Stomach (tissue), 4 donors: ENCODE measurements around the gene TSPAN19.

Source experiments
- CTCF ChIP-seq, 7 experiments: fragments of 450-650 bp in 4 of 7; fragments of 200-600 bp in 3 of 7; sonication (generic) in 3 of 7; IDR thresholded peaks; one replicate each; pipeline ENCODE4 v1.5.1; 2016 to 2019; ENCODE audit warnings: antibody characterized with exemption in 7 of 7, control low read depth in 2 of 7, mild to moderate bottlenecking in 1 of 7
- EP300 ChIP-seq: sonication (generic); formaldehyde crosslinking; IDR thresholded peaks from one replicate; pipeline ENCODE4 v1.6.1; 2017; ENCODE audit warnings: antibody characterized with exemption
- POLR2A ChIP-seq, 4 donors: fragments of 450-650 bp; IDR thresholded peaks; one replicate each; pipeline ENCODE4 v1.6.1; 2016; ENCODE audit warnings: antibody characterized with exemption in 4 of 4, control low read depth in 2 of 4, mild to moderate bottlenecking in 1 of 4, moderate library complexity in 1 of 4

- no peak for TF ChIP-seq CTCF (IDR thresholded peaks at IDR 0.05)
- no peak for TF ChIP-seq POLR2A (IDR thresholded peaks at IDR 0.05)
- no peak for TF ChIP-seq EP300
Measured at GRCh38 chr12:85043829-85044228, 7.8 kb upstream of the TSPAN19 start.
